Activated naive CD8-positive, alpha-beta T cell treated with anti-CD3 and anti-CD28 coated beads, Interleukin-2, amount 50 U/mL, for 16 hours (primary cell): ENCODE data around the gene TRIM21.
"Not testable (repeated sequence)": the region's sequence is repeated elsewhere in the genome, so short reads cannot be mapped to it uniquely, and the experiment has no call there.

ENCODE experiments used
- DNase-seq: peaks from one replicate; pipeline ENCODE4 v3.0.0-alpha.2; 2020; ENCODE audit warnings: low read depth, low spot score

Gene TRIM21

GRCh38 chr11:4393209-4393857 lies at the start of gene TRIM21:
Gene TRIM21 (minus strand): TSS chr11:4393702. CDS start chr11:4390409, 3,293 bp downstream.
- peak; percentile 81 for DNase-seq

- no peak for DNase-seq
Observed at GRCh38 chr11:4441515-4441914, 48.0 kb upstream of the TRIM21 start.

GRCh38 chr11:4436411-4436810 lies 42.9 kb upstream of the TRIM21 start:
- DNase-seq: no peak

- no peak for DNase-seq
Observed at GRCh38 chr11:4433856-4434255, 40.4 kb upstream of the TRIM21 start.

GRCh38 chr11:4430051-4430450 lies 36.5 kb upstream of the TRIM21 start:
- no peak for DNase-seq

GRCh38 chr11:4418403-4418802 lies 24.9 kb upstream of the TRIM21 start:
- DNase-seq: no peak

GRCh38 chr11:4416816-4417215 lies 23.3 kb upstream of the TRIM21 start:
- DNase-seq: no peak

- no peak for DNase-seq
Observed at GRCh38 chr11:4416306-4416705, 22.8 kb upstream of the TRIM21 start.

- DNase-seq: not testable (repeated sequence)
Observed at GRCh38 chr11:4406206-4406605, 12.7 kb upstream of the TRIM21 start.

GRCh38 chr11:4393858-4394223 lies 339 bp upstream of the TRIM21 start:
- DNase-seq: no peak

- DNase-seq: no peak
Observed at GRCh38 chr11:4388221-4388620, 5.3 kb downstream of the TRIM21 start.

GRCh38 chr11:4385978-4386740 lies 7.3 kb downstream of the TRIM21 start:
- DNase-seq: no peak

- DNase-seq: no peak
Observed at GRCh38 chr11:4381901-4382300, 11.6 kb downstream of the TRIM21 start.

- DNase-seq: no peak
Observed at GRCh38 chr11:4375431-4376140, 17.9 kb downstream of the TRIM21 start.

- no peak for DNase-seq
Observed at GRCh38 chr11:4370166-4370565, 23.3 kb downstream of the TRIM21 start.

- no peak for DNase-seq
Observed at GRCh38 chr11:4368286-4368685, 25.2 kb downstream of the TRIM21 start, which contains the start of gene OR52B4. Gene OR52B4 (minus strand): TSS chr11:4368386. CDS start chr11:4368295, 91 bp downstream.

- DNase-seq: not testable (repeated sequence)
Observed at GRCh38 chr11:4348142-4348541, 45.4 kb downstream of the TRIM21 start.

- not testable (repeated sequence) for DNase-seq
Observed at GRCh38 chr11:4345366-4345765, 48.1 kb downstream of the TRIM21 start.
